NCI-H1436 (cell line): ENCODE results near the gene MED29.

Experiments used
- DNase-seq: peaks from one replicate; lab custom pipeline; 2025; lab: John Stamatoyannopoulos, UW

Gene MED29

DNA sequence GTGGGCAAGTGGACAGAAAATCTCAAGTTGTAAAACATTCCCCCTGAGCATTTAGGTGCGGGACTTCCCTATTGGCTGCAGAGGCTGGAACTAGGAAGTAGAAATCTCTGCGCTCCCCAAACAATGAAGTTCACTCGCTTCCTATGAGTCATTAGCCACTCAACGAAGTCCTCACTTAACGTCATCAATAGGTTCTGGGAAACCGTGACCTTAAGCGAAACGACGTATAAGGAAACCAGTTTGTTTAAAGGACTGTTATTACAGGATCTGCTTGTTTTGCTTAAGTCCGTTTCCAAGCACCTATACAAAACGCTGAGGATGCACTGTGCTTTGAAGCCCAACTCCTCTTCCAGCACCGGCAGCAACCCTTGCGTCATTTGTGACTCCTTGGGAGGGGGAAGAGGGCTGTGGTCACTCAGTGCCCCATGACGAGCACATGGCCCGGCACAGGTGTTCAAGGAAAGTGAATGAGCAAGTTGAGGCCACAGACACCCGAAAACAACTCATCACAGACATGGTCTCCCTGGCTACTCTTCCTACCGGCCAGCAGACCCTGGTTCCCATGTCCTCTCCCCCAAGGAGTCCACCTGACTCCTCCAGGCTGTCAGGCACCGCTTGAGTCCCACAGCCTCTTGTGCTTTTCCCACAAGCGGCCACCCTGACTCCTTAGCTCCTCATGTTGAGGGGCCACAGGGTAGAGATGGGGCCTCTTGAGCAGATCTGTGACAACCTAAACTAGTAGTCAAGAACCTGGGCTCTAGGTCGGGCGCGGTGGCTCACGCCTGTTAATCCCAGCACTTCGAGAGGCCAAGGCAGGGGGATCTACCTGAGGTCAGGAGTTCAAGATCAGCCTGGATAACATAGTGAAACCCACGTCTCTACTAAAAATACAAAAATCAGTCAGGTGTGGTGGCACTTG is 39.8 kb downstream of the MED29 start:
- DNase-seq: no peak

DNA sequence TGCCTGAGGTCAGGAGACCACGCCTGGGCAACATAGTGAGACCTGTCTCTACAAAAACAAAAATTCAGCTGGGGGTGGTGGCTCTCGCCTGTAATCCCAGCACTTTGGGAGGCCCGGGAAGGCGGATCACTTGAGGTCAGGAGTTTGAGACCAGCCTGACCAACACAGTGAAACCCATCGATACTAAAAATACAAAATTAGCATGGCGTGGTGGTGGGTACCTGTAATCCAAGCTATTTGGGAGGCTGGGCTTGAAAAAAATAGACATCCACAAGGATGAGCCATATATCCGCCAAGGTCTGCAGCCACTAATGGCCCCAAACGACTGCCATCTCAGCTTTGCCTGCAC is 41.5 kb downstream of the MED29 start:
- no peak for DNase-seq

DNA sequence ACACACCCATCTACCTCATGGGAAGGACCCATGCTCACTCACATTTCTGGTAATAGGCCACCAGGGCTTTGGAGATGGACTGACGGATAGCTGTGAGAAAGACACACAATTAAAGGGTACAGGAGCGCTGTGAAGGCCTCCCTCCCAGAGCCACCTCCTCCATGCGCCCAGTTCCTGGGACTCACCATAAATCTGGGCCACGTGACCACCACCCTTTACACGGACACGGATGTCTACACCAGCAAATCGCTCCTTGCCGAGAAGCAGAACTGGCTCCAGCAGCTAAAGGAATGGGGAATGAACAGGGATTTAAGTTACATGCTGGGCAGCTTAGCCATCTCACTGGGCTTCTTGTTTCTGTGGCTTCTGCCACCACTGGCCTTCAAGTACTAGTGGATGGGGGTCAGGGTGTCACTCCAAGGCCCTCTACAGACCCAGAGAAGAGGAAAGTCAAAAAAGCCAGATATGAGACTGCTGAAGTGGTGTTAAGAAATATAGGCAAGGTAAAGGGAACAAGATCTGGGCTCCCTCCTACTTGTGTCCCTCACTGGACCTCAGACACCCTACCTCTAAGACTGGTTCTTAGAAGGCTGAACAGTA is 42.4 kb downstream of the MED29 start:
- no peak for DNase-seq

DNA sequence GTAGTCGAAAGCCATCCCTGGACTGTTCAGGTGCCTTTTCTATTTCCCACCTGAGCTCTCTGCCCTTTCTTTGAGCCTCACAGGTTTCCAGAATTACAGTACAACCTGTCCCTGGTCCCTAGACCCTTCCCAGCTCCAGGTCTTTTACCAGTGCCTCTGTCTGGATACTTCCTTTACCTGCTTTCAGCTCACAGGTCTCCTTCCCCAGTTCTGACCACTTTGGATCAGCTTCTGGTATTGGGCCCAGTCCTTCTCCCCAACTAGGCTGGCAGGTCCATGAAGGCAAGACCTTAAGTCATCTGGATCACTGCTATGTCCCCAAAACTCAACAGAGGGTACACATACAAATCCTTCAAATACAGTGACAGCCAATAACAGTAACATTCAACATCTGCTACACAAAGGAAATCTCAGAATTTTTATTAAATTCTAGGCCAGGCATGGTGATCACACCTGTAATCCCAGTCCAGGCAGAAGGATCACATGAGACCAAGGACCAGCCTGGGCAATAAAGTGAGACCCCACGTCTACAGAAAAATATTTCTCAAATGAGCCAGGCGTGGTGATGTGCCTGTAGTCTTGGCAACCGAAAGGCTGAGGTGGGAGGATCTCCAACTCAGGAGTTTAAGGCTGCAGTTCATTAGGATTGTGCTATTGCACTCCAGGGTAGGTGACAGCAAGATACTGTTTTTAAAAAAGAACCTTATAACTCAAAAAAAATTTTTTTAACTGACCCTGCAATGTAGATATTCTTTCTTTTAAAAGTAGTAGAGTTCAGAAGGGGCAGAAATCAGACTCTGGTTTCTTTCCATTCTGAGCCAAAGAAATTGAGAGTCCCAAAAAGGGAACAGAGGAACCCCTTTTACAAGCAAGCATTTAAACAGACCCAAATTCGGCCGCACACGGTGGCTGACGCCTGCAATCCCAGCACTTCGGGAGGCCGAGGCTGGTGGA is 43.2 kb downstream of the MED29 start:
- DNase-seq: no peak

DNA sequence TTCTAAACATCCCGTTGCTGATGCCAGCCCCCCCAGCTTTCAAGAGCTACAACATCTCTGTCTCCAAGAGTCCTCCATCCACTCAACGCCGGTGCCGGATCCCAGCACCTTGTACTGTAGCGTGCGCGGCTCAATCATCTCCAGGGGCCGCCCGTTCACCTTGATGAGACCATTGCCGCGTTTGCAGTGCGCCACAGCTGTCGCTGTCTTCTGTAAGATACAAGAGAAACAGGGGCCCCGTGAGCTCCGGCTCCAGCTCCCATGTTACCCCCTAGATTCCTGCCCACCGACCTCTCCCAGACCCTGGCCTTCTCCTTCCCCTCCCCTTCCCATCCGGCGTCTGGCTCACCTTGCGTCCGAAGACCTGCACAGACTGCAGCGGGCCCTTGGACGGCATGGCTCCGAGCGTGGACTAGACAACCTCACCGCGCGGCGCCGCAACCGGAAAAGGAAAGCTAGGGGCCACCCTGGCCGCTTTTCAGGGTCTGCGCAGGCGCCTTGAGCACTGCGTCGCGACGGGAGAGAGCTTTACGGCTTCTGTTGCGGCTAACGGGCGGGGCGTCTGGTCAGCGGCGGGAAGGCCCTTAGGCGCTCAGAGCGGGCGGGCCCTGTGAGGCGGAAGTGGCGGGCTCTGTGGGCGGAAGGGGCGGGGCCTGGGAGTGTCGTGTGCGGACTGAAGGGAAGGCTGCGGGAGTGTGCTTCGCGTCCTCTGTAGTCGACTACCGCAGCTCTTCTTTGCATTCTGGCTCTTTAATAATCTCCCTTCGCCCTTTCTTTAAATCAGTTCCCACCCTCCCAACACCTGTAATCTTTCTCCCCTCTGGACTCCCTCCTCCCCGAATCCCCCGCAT is 44.5 kb downstream of the MED29 start, which contains the start of gene RPS16:
Gene RPS16 (minus strand): TSS at position 451 of the 851 bp plus-strand sequence. CDS start 54 bp downstream, at position 397.
- DNase-seq: peak; percentile 98

DNA sequence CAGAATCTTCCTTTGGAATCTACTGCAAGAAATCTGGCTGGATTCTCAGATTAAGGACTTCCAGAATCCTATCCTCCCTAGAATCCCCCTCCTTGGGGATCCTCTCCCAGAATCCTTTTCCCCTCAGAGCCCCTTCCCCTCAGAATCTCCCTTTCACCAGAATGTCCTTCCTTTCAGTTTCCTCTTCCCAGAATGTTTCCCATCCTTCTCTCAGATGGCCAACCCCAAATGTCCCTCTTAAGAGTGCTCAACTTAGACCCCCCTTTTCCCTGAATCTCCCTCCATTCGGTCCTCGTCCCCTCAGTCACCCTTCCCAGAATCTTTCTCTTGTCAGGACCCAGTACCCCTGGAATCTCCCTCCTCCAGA is 45.2 kb downstream of the MED29 start:
- DNase-seq: no peak

DNA sequence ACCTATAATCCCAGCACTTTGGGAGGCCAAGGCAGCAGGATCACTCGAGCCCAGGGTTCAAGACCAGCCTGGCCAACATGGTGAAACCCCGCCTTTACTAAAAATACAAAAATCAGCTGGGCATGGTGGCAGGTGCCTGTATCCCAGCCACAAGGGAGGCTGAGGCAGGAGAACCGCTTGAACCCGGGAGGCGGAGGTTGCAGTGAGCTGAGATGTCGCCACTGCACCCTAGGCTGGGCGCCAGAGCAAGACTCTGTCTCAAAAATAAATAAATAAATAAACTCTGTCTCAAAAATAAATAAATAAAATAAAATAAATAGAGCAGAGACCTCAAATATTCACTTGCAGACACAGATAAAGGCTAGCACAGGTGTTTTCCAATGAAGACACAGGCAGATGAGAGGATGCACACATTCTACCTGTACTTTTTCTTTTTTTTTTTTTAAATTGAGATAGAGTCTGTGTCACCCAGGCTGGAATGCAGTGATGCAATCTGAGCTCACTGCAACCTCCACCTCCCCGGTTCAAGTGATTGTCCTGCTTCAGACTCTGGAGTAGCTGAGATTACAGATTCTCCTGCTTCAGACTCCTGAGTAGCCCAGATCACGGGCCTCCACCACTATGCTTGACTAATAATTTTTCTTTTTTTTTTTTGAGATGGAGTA is 47.2 kb downstream of the MED29 start:
- no peak for DNase-seq

DNA sequence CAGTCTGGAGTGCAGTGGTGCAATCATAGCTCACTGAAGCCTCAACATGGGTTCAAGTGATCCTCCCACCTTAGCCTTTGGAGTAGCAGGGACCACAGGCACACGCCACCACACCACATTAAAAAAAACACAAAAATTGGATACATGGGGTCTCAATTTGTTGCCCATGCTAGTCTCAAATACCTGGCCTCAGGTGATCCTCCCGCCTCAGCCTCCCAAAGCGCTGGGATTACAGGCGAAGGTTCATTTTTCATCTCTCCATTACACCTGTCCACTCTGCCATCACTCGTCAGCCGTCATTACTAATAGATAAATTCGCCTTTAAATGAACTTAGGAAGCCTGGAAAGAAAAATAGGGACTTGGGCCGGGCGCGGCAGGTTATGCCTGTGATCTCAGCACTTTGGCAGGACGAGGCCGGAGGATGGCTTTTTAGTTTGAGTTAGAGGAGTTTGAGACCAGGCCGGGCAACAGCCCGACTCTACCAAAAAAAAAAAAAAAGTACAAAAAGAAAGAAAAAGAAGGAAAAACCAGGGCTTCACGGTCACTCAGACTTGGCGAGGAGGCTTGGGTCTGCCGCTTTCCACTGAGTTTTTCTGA is 53.5 kb downstream of the MED29 start:
- DNase-seq: no peak

DNA sequence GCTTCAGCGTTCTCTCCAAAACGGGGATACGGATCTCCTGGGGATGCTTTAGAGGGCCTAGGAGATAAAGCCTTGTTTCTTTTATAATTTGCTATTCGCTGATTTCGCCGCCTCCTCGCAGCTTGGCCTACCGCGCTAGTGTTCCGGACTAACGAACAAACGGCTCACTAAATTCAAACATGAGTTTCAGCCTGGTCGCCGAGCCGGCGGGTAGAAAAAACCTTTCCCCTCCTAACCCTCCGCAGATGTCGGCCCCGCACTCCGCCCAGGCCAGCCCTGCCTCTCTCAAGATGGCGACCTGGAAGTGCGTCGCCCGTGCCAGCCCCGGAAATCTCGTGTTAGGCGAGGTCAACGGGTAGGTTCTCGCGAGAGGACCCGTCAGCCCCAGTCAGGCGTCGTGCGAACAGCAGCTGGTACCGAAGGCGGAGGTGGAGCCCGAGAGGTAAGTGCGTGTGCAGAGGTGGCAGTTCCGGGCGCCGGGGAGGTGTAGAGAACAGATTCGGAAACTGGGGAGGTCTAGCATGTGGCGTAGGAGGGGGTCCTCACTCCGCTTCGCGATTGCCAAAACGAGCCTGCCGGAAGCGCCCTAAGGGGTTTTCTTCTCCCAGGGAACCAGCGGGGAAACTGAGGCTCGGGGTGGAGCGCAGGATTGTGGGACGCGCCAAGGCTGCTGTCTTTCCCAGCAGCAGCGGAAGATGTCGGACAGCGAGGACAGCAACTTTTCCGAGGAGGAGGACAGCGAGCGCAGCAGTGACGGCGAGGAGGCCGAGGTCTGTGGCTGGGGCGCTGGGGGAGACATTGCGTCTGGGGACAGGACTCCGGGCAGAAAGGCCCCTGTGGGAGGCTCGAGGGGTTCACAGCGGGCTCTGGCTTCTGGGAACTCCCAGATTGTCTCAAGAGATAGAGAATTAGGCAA is 54.3 kb downstream of the MED29 start, which contains the start of gene SUPT5H:
Gene SUPT5H (plus strand): TSS at position 387 of the 916 bp plus-strand sequence. CDS start 309 bp downstream, at position 696.
- DNase-seq: peak; percentile 98

DNA sequence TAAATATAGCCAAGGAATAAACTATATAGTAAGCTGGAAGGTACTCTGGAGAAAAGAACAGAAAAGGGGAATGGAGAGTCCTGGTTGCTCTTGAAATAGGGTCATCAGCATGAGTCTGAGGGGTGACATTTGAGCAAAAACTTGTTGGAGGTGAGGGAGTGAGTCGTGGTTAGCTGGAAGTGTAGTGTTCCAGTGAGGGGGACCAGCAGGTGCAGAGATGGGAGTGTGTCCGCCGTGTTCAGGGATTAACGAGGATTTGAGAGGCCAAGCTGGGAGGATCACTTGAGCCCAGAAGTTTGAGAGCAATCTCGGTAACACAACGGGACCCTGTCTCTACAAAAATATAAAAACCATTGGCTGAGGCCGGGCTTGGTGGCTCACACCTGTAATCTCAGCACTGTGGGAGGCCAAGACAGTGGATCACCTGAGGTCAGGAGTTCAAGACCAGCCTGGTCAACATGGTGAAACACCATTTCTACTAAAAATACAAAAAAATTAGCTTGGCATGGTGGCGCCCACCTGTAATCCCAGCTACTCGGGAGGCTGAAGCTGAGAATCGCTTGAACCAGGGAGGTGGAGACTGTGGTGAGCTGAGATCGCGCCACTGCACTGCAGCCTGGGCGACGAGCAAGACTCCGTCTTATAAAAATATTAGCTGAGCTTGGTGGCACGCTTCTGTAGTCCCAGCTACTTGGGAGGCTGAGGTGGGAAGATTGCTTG is 55.3 kb downstream of the MED29 start:
- no peak for DNase-seq

DNA sequence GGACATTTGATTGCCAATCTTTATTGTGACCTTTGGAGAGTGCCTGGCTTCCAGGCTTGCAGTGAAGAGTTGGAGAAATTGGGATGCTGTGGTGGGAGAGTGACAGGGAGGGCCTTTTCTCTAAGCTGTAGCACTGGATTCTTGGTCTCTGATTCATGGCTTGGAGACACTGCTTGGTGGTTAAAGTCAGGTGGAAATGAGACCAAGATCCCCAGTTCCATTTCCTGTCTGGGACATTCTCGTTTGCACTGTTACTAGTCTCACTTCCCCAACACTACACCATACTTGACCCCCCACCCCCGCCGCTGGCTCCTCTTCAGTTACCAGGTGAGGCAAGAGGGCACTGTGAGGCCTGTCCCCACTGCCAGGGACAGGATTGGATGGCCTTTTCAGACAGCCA is 57.1 kb downstream of the MED29 start:
- no peak for DNase-seq

DNA sequence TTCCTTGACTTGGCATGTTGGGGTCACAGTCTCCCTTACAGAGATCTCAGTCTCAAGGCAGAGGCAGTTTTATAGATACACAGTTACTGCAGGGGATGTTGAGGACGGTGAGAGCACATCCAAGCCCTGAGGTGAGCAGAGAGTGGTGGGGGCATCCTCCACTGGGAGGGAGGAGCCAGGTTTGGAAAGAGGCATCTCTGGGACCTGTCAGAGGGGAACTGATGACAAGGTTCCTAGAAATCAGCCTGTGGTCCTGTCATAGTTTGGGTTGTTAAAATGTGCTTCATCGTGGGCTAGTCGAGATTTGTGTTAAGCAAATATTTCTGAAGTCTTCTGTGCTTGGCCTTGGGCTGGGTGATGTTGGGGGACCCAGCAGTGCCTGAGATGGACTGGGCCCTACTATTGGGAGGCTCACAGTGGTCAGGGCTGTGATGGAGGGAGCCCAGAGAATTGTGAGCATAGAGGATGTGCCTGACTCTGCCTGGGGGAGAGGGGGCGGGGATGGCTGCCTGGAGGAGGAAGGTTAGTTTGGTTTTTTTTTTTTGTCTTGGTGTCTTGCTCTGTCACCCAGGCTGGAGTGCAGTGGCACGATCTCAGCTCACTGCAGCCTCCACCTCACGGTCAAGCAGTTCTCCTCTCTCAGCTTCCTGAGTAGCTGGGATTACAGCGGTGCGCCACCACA is 58.1 kb downstream of the MED29 start:
- no peak for DNase-seq
